Sigmoid colon (tissue), 7 donors: Measurements from ENCODE around the gene KLHL2. TPM values are rescaled to one million over a fixed set of nuclear protein-coding genes. Genes with fewer than 3 reads are reported as not detected.

Experiments used
- DNase-seq: peaks from one replicate; pipeline ENCODE4 v3.0.0-alpha.2; 2019
- H3K27ac ChIP-seq, 4 donors: fragments of 200-600 bp; sonication (generic); one replicate each; pipeline ENCODE4 v1.5.1; 2016 to 2019; ENCODE audit warnings: mild to moderate bottlenecking in 1 of 4
- H3K27me3 ChIP-seq, 3 donors: fragments of 200-600 bp; sonication (generic); one replicate each; pipeline ENCODE4 v1.5.1; 2019; ENCODE audit warnings: mild to moderate bottlenecking in 1 of 3
- H3K36me3 ChIP-seq, 4 donors: fragments of 200-600 bp; sonication (generic); one replicate each; pipeline ENCODE4 v1.5.1; 2016 to 2019
- H3K4me1 ChIP-seq, 4 donors: fragments of 200-600 bp; sonication (generic); one replicate each; pipeline ENCODE4 v1.5.1; 2017 to 2019
- H3K4me3 ChIP-seq, 4 donors: fragments of 200-600 bp; sonication (generic); one replicate each; pipeline ENCODE4 v1.5.1; 2017 to 2019; ENCODE audit warnings: mild to moderate bottlenecking in 2 of 4, moderate library complexity in 1 of 4
- H3K9me3 ChIP-seq, 4 donors: fragments of 200-600 bp in 3 of 4; sonication (generic) in 3 of 4; one replicate each; pipeline versions ENCODE4 v1.5.1 to v1.6.1; 2013 to 2019
- CTCF ChIP-seq, 4 experiments: fragments of 450-650 bp in 3 of 4; fragments of 200-600 bp in 1 of 4; IDR thresholded peaks; one replicate each; pipeline ENCODE4 v1.5.1; 2016 to 2019; ENCODE audit warnings: antibody characterized with exemption in 4 of 4, mild to moderate bottlenecking in 3 of 4, moderate library complexity in 2 of 4
- EP300 ChIP-seq, 4 donors: sonication (generic); formaldehyde crosslinking; IDR thresholded peaks; one replicate each; pipeline ENCODE4 v1.6.1; 2017; ENCODE audit warnings: antibody characterized with exemption in 4 of 4
- POLR2A ChIP-seq, 2 donors: fragments of 450-650 bp; IDR thresholded peaks; one replicate each; pipeline ENCODE4 v1.6.1; 2016; ENCODE audit warnings: antibody characterized with exemption in 2 of 2, mild to moderate bottlenecking in 2 of 2, moderate library complexity in 2 of 2
- POLR2AphosphoS5 ChIP-seq, 4 donors: sonication (generic); formaldehyde crosslinking; IDR thresholded peaks; one replicate each; pipeline ENCODE4 v1.6.1; 2017; ENCODE audit warnings: antibody characterized with exemption in 4 of 4
- WGBS, 2 donors: extraction: QIAGEN DNeasy Blood & Tissue Kit; methylation state at CpG; one replicate each; pipeline ENCODE4 v1.1.7; 2013; 5-methylcytosine and 5-hydroxymethylcytosine counted together
- intact Hi-C: fragments of 100-400 bp; cut with DNase I; formaldehyde crosslinking; loops from one replicate; pipeline ENCODE4 v1.15.1; 2023
- polyA plus RNA-seq, 3 donors: library from polyadenylated mRNA; stranded (reverse); fragments of 200-250 nt; gene quantifications; one replicate each; pipeline ENCODE4 v1.2.3, GENCODE V29; 2013
- small RNA-seq, 3 donors: library from RNA; depleted of rRNA; stranded (forward); fragments of <200 nt; gene quantifications; one replicate each; pipeline ENCODE3, GENCODE V24; 2016
- total RNA-seq, 4 donors: library from RNA; depleted of rRNA; stranded (reverse); fragments of >200 nt; gene quantifications; one replicate each; pipeline ENCODE4 v1.1.0, GENCODE V29; 2016
- donor health status: healthy with polysubstance abuse.
- donor health status: Bipolar disorder and iron deficiency.
- donor health status: healthy.

Gene KLHL2
- total and polyA plus RNA-seq, 7 donors = 9.2 to 25.7 (median 14.4) TPM

GRCh38 chr4:165367040-165367439 is 159.7 kb downstream of the KLHL2 start:
- 81 to 91% methylated on average over 4 of the region's 4 CpGs for WGBS, 2 donors
- TF ChIP-seq EP300 (IDR thresholded peaks at IDR 0.05) (no peak), CTCF (IDR thresholded peaks at IDR 0.05) (no peak), POLR2AphosphoS5 (IDR thresholded peaks at IDR 0.05) (no peak), POLR2A (IDR thresholded peaks at IDR 0.05) (no peak)
- intact Hi-C loops = no loop called here

GRCh38 chr4:165368114-165368513 is 160.8 kb downstream of the KLHL2 start:
- Histone ChIP-seq H3K9me3 (no peaks in the 10 kb centered on the region), H3K27ac (no peak overlapping the region), H3K4me3 (no peak overlapping the region), H3K4me1 (peaks cover 0 to 12% (median 3%) of the 10 kb centered on the region in 4 donors), H3K36me3 (no peaks in the 10 kb centered on the region), H3K27me3 (no peaks in the 10 kb centered on the region)
- intact Hi-C loops = no loop called here
- WGBS, 2 donors = 95 to 96% methylated on average over 1 of the region's 1 CpG
- no peak for DNase-seq
- no peak for TF ChIP-seq POLR2AphosphoS5 (IDR thresholded peaks at IDR 0.05)
- no peak for TF ChIP-seq CTCF (IDR thresholded peaks at IDR 0.05)
- TF ChIP-seq POLR2A (IDR thresholded peaks at IDR 0.05) = no peak
- TF ChIP-seq EP300 (IDR thresholded peaks at IDR 0.05) = no peak

More at GRCh38 chr4:165367040-165367439, 159.7 kb downstream of the KLHL2 start:
- Histone ChIP-seq H3K4me3 (no peak overlapping the region), H3K27ac (no peak overlapping the region), H3K36me3 (no peaks in the 10 kb centered on the region), H3K4me1 (peaks cover 0 to 12% (median 3%) of the 10 kb centered on the region in 4 donors), H3K9me3 (no peaks in the 10 kb centered on the region), H3K27me3 (no peaks in the 10 kb centered on the region)
- no peak for DNase-seq

- intact Hi-C loops = no loop called here
- Histone ChIP-seq H3K4me3 (no peak overlapping the region), H3K9me3 (no peaks in the 10 kb centered on the region), H3K27ac (no peak overlapping the region), H3K36me3 (no peaks in the 10 kb centered on the region), H3K4me1 (peaks cover 0 to 12% (median 3%) of the 10 kb centered on the region in 4 donors), H3K27me3 (no peaks in the 10 kb centered on the region)
- DNase-seq = no peak
- WGBS, 2 donors = 95 to 100% methylated on average over 1 of the region's 1 CpG
- TF ChIP-seq CTCF (IDR thresholded peaks at IDR 0.05) (no peak), POLR2A (IDR thresholded peaks at IDR 0.05) (no peak), POLR2AphosphoS5 (IDR thresholded peaks at IDR 0.05) (no peak), EP300 (IDR thresholded peaks at IDR 0.05) (no peak)
These were observed 161.2 kb downstream of the KLHL2 start for GRCh38 chr4:165368567-165368966.

GRCh38 chr4:165369522-165369921 is 162.2 kb downstream of the KLHL2 start:
- 30 to 70% methylated on average over 5 of the region's 5 CpGs for WGBS, 2 donors
- intact Hi-C loops = no loop called here
- H3K4me1 ChIP-seq = peaks cover 0 to 9% (median 3%) of the 10 kb centered on the region in 4 donors
- H3K9me3 ChIP-seq = no peaks in the 10 kb centered on the region
- H3K27me3 ChIP-seq = no peaks in the 10 kb centered on the region
- TF ChIP-seq EP300 (IDR thresholded peaks at IDR 0.05) = no peak
- TF ChIP-seq POLR2AphosphoS5 (IDR thresholded peaks at IDR 0.05) = no peak
- H3K27ac ChIP-seq = no peak overlapping the region
- DNase-seq = no peak
- no peak overlapping the region for H3K4me3 ChIP-seq
- H3K36me3 ChIP-seq = no peaks in the 10 kb centered on the region

- TF ChIP-seq POLR2AphosphoS5 (IDR thresholded peaks at IDR 0.05) = no peak
- no peak for TF ChIP-seq EP300 (IDR thresholded peaks at IDR 0.05)
- no peak for TF ChIP-seq POLR2A (IDR thresholded peaks at IDR 0.05)
- TF ChIP-seq CTCF (IDR thresholded peaks at IDR 0.05) = no peak
- no peak for DNase-seq
- Histone ChIP-seq H3K36me3 (no peaks in the 10 kb centered on the region), H3K4me1 (no peaks in the 10 kb centered on the region), H3K27me3 (no peaks in the 10 kb centered on the region), H3K27ac (no peak overlapping the region), H3K9me3 (no peaks in the 10 kb centered on the region), H3K4me3 (no peak overlapping the region)
- intact Hi-C loops = loop anchor here (10.0 kb wide), 1 partner anchor 94 kb away; no protein-coding TSS in a partner anchor
- WGBS, 2 donors = 88 to 91% methylated on average over 1 of the region's 1 CpG
These were observed 163.2 kb downstream of the KLHL2 start for GRCh38 chr4:165370530-165370929.

Small RNA genes lying within 50 kb of the gene (small RNA-seq; reads per million reads assigned to genes)
- 0 reads per million in 3 donors for gene RNU4-87P

Other genes with a start within 250 kb of the KLHL2 start
- gene TRIM61, start 229.9 kb upstream of the KLHL2 start, total RNA-seq = 1 to 10 TPM in 2 of 4 donors, under 1 TPM in 2; 0.36 to 2.8 (median 1.0) TPM
- under 1 TPM in 2 of 3 donors, not detected in 1; 0.46 to 0.70 TPM for gene TRIM61, start 229.9 kb upstream of the KLHL2 start, polyA plus RNA-seq
- not detected for gene TRIM60, start 175.6 kb upstream of the KLHL2 start, total RNA-seq
- gene TRIM60, start 175.6 kb upstream of the KLHL2 start, polyA plus RNA-seq = not detected
- gene TRIM75, start 153.7 kb upstream of the KLHL2 start, total RNA-seq = not detected
- gene TRIM75, start 153.7 kb upstream of the KLHL2 start, polyA plus RNA-seq = not detected
- 10 to 100 TPM in 2 of 4 donors, 1 to 10 TPM in 2; 4.7 to 12.5 (median 9.1) TPM for gene TMEM192, start 94.7 kb upstream of the KLHL2 start, total RNA-seq
- gene TMEM192, start 94.7 kb upstream of the KLHL2 start, polyA plus RNA-seq = 1 to 10 TPM; 6.0 to 9.6 (median 7.4) TPM
- gene MSMO1, start 120.1 kb downstream of the KLHL2 start, total RNA-seq = 10 to 100 TPM; 13.6 to 26.8 (median 17.1) TPM
- gene MSMO1, start 120.1 kb downstream of the KLHL2 start, polyA plus RNA-seq = 100 to 1,000 TPM in 1 of 3 donors, 10 to 100 TPM in 2; 28.2 to 114 (median 42.8) TPM
- gene CPE, start 171.4 kb downstream of the KLHL2 start, total RNA-seq = 10 to 100 TPM; 31.8 to 64.5 (median 48.2) TPM
- 10 to 100 TPM in 1 of 3 donors, 1 to 10 TPM in 2; 5.4 to 22.7 (median 5.5) TPM for gene CPE, start 171.4 kb downstream of the KLHL2 start, polyA plus RNA-seq